Upper lobe of left lung (tissue), 4 donors: ENCODE data around the gene SERPINA3.

Experiments used
- POLR2A ChIP-seq, 4 donors: fragments of 450-650 bp; IDR thresholded peaks; one replicate each; pipeline ENCODE4 v1.5.1; 2016 to 2017; ENCODE audit warnings: antibody characterized with exemption in 4 of 4, mild to moderate bottlenecking in 2 of 4
- TF ChIP-seq, protein P1 (sequence below), 6 experiments: fragments of 450-650 bp in 4 of 6; fragments of 200-600 bp in 2 of 6; sonication (generic) in 2 of 6; IDR thresholded peaks; one replicate each; pipeline ENCODE4 v1.5.1; 2016 to 2019; ENCODE audit warnings: antibody characterized with exemption in 6 of 6

DNA sequence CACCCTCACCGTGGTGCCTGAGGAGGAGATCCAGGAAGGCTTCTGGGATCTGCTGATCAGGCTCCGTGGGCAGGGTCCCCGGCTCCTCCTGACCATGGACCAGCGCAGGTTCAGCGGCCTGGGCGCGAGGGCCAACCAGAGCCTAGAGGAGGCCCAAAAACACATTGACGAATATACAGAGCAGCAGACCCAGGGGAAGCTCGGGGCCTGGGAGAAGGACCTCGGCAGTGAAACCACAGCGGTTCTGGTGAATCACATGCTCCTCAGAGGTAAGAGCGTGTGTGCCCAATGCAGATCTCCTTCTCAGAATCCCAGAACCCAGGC lies 29.4 kb downstream of the SERPINA3 start:
- no peak for TF ChIP-seq POLR2A (IDR thresholded peaks at IDR 0.05)
- TF ChIP-seq, protein P1, sequence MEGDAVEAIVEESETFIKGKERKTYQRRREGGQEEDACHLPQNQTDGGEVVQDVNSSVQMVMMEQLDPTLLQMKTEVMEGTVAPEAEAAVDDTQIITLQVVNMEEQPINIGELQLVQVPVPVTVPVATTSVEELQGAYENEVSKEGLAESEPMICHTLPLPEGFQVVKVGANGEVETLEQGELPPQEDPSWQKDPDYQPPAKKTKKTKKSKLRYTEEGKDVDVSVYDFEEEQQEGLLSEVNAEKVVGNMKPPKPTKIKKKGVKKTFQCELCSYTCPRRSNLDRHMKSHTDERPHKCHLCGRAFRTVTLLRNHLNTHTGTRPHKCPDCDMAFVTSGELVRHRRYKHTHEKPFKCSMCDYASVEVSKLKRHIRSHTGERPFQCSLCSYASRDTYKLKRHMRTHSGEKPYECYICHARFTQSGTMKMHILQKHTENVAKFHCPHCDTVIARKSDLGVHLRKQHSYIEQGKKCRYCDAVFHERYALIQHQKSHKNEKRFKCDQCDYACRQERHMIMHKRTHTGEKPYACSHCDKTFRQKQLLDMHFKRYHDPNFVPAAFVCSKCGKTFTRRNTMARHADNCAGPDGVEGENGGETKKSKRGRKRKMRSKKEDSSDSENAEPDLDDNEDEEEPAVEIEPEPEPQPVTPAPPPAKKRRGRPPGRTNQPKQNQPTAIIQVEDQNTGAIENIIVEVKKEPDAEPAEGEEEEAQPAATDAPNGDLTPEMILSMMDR (IDR thresholded peaks at IDR 0.05): no peak
